NB4 (cell line): Measurements from ENCODE around the gene MYL12B.

Experiments
- DNase-seq: peaks from one replicate; pipeline ENCODE4 v3.0.0; 2010; ENCODE audit warnings: low read depth
- H3K4me3 ChIP-seq: one replicate; pipeline ENCODE4 v1.5.1; 2011; ENCODE audit warnings: mild to moderate bottlenecking, low read depth, low read length, moderate library complexity
- CTCF ChIP-seq: IDR thresholded peaks from one replicate; pipeline ENCODE4 v1.5.1; 2012; ENCODE audit warnings: low read depth, low read length
- MAX ChIP-seq: IDR thresholded peaks from 2 replicates; pipeline ENCODE4 v1.6.1; 2011; ENCODE audit warnings: low read depth, low read length
- MYC ChIP-seq: IDR thresholded peaks from 2 replicates; pipeline ENCODE4 v1.6.1; 2011; ENCODE audit warnings: low read depth, low read length
- POLR2A ChIP-seq: IDR thresholded peaks from 2 replicates; pipeline ENCODE4 v1.6.1; 2011; ENCODE audit warnings: mild to moderate bottlenecking; ENCODE audit not compliant: insufficient read length; ENCODE audit errors: extremely low read depth

Gene MYL12B

GRCh38 chr18:3283908-3284307 is 22.0 kb downstream of the MYL12B start:
- TF ChIP-seq POLR2A (no peak), CTCF (no peak), MAX (no peak), MYC (no peak)
- H3K4me3 ChIP-seq, result no peak overlapping the region
- no peak for DNase-seq

GRCh38 chr18:3284501-3284900 is 22.6 kb downstream of the MYL12B start:
- DNase-seq, result no peak
- no peak overlapping the region for H3K4me3 ChIP-seq

GRCh38 chr18:3286159-3286558 is 24.2 kb downstream of the MYL12B start:
- no peak overlapping the region for H3K4me3 ChIP-seq
- DNase-seq, result peak; percentile 26
- TF ChIP-seq MAX (no peak), MYC (no peak), CTCF (no peak), POLR2A (no peak)

More at GRCh38 chr18:3284501-3284900, 22.6 kb downstream of the MYL12B start:
- TF ChIP-seq MYC, result no peak
- no peak for TF ChIP-seq CTCF
- no peak for TF ChIP-seq MAX
- no peak for TF ChIP-seq POLR2A

GRCh38 chr18:3293196-3293951 is 31.4 kb downstream of the MYL12B start:
- no peak overlapping the region for H3K4me3 ChIP-seq
- DNase-seq, result no peak
- no peak for TF ChIP-seq MYC
- TF ChIP-seq CTCF, result no peak
- no peak for TF ChIP-seq POLR2A
- no peak for TF ChIP-seq MAX

- no peak for TF ChIP-seq MYC
- TF ChIP-seq MAX, result no peak
- no peak for TF ChIP-seq POLR2A
- TF ChIP-seq CTCF, result no peak
- H3K4me3 ChIP-seq, result no peak overlapping the region
- no peak for DNase-seq
Observed at GRCh38 chr18:3294435-3295080, 32.6 kb downstream of the MYL12B start.
